SK-N-SH treated with all-trans-retinoic acid at 6 μM for 48 hours (cell line): ENCODE measurements around the gene ELOVL7.
"Not testable (repeated sequence)": the region's sequence is repeated elsewhere in the genome, so short reads cannot be mapped to it uniquely, and the experiment has no call there.

ENCODE experiments used
- ATAC-seq: fragments of 200-7000 bp; cut with Tn5 transposase; 3 replicates; pipeline ENCODE4 v1.9.1; 2020; ENCODE audit warnings: mild to moderate bottlenecking, moderate library complexity
- ARNTL ChIP-seq: fragments of 450-650 bp; formaldehyde crosslinking; IDR thresholded peaks from 2 replicates; pipeline ENCODE4 v1.5.0; 2020; ENCODE audit warnings: low read depth, mild to moderate bottlenecking, moderate library complexity, borderline replicate concordance
- ESRRG ChIP-seq: fragments of 250-450 bp; sonication (Bioruptor Pico); IDR thresholded peaks from 2 replicates; pipeline ENCODE4 v1.6.1; 2021; ENCODE audit warnings: mild to moderate bottlenecking
- GLIS3 ChIP-seq: fragments of 250-450 bp; sonication (Bioruptor Pico); IDR thresholded peaks from 2 replicates; pipeline ENCODE4 v1.5.0; 2020; ENCODE audit warnings: mild to moderate bottlenecking, moderate library complexity
- PATZ1 ChIP-seq: fragments of 250-450 bp; sonication (Bioruptor Pico); IDR thresholded peaks from 2 replicates; pipeline ENCODE4 v1.8.0; 2020; ENCODE audit warnings: mild to moderate bottlenecking, moderate library complexity, borderline replicate concordance
- PPARA ChIP-seq: fragments of 250-450 bp; sonication (Bioruptor Pico); IDR thresholded peaks from 2 replicates; pipeline ENCODE4 v1.5.0; 2020; ENCODE audit warnings: mild to moderate bottlenecking, borderline replicate concordance
- RARB ChIP-seq: fragments of 250-450 bp; sonication (Bioruptor Pico); IDR thresholded peaks from 2 replicates; pipeline ENCODE4 v1.8.0; 2021; ENCODE audit warnings: mild to moderate bottlenecking, moderate library complexity
- SNAI2 ChIP-seq: fragments of 250-450 bp; sonication (Bioruptor Pico); IDR thresholded peaks from 2 replicates; pipeline ENCODE4 v1.5.0; 2020; ENCODE audit warnings: mild to moderate bottlenecking, moderate library complexity
- TOX ChIP-seq: fragments of 250-450 bp; sonication (Bioruptor Pico); IDR thresholded peaks from 2 replicates; pipeline ENCODE4 v1.8.0; 2021; ENCODE audit warnings: mild to moderate bottlenecking, moderate library complexity, borderline replicate concordance
- TSHZ2 ChIP-seq: fragments of 250-450 bp; sonication (Bioruptor Pico); IDR thresholded peaks from 2 replicates; pipeline ENCODE4 v1.5.0; 2020; ENCODE audit warnings: mild to moderate bottlenecking, moderate library complexity
- ZFP3 ChIP-seq: fragments of 250-450 bp; sonication (Bioruptor Pico); IDR thresholded peaks from 2 replicates; pipeline ENCODE4 v1.5.0; 2020; ENCODE audit warnings: mild to moderate bottlenecking, moderate library complexity
- ZFP30 ChIP-seq: fragments of 450-650 bp; formaldehyde crosslinking; IDR thresholded peaks from 2 replicates; pipeline ENCODE4 v1.5.0; 2022; ENCODE audit warnings: mild to moderate bottlenecking, moderate library complexity
- ZNF70 ChIP-seq: fragments of 450-650 bp; formaldehyde crosslinking; IDR thresholded peaks from 2 replicates; pipeline ENCODE4 v1.5.0; 2020; ENCODE audit warnings: mild to moderate bottlenecking, moderate library complexity
- ZNF8 ChIP-seq: fragments of 450-650 bp; formaldehyde crosslinking; IDR thresholded peaks from 2 replicates; pipeline ENCODE4 v1.5.0; 2020; ENCODE audit warnings: mild to moderate bottlenecking, moderate library complexity
- TF ChIP-seq, protein P1 (sequence below): fragments of 250-450 bp; sonication (Bioruptor Pico); IDR thresholded peaks from 2 replicates; pipeline ENCODE4 v1.5.1; 2021; ENCODE audit warnings: mild to moderate bottlenecking, moderate library complexity
- TF ChIP-seq, protein P2 (sequence below): fragments of 250-450 bp; sonication (Bioruptor Pico); IDR thresholded peaks from 2 replicates; pipeline ENCODE4 v1.5.1; 2020; ENCODE audit warnings: low read depth, mild to moderate bottlenecking, moderate library complexity

ELOVL7 gene

DNA sequence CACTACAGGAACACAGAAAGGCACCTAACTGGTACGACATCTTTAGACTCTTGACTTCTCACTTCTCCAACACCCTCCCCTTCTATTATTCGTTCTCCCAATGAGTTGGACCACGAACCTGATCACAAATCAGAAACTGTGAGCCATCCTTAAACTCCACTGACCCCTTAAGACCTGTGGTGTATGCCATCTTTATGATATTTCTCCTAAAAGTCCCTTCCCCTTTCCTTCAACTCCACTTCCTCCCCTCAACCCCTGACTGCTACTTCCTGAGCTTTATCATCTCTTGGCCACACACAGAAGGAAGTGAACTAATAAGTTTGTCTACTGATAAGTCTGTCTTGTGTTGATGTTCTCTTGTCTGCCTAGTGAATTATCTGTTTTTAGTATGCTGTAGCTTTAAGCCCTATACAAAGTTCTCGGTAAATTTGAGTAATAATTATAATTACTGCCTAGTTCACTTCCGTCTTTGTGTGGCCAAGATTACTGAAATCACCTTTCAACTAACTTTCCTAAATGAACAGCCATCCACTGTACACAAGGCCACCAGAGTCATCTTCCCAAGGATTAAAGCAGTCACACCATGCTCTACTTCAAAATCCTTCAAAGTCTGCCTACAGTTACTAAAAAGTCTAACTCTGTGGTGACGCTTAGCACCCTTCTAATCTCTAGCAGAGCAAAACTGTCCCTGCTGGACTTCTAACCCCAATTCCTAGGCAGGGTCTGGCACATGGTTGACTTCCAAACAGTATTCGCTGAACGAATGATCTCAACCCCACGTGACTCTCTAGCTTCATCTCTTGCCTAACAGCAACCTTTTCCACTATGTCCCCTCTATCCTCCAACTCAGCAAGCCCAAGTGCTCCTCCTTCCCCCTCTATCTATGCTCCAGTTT is 23.2 kb downstream of the ELOVL7 start:
- TF ChIP-seq ZNF8 (CRISPR knock-in tag) (no peak), SNAI2 (no peak), TSHZ2 (CRISPR knock-in tag) (no peak), ZNF70 (CRISPR knock-in tag) (no peak), ARNTL (CRISPR knock-in tag) (no peak)
- TF ChIP-seq, protein P1, sequence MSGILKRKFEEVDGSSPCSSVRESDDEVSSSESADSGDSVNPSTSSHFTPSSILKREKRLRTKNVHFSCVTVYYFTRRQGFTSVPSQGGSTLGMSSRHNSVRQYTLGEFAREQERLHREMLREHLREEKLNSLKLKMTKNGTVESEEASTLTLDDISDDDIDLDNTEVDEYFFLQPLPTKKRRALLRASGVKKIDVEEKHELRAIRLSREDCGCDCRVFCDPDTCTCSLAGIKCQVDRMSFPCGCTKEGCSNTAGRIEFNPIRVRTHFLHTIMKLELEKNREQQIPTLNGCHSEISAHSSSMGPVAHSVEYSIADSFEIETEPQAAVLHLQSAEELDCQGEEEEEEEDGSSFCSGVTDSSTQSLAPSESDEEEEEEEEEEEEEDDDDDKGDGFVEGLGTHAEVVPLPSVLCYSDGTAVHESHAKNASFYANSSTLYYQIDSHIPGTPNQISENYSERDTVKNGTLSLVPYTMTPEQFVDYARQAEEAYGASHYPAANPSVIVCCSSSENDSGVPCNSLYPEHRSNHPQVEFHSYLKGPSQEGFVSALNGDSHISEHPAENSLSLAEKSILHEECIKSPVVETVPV (CRISPR knock-in tag) = no peak
- TF ChIP-seq, all 23 proteins: peak for 0
- ATAC-seq = no peak

- not testable (repeated sequence) for ATAC-seq
Observed at GRCh38 chr5:60816138-60816537, 27.9 kb downstream of the ELOVL7 start.

DNA sequence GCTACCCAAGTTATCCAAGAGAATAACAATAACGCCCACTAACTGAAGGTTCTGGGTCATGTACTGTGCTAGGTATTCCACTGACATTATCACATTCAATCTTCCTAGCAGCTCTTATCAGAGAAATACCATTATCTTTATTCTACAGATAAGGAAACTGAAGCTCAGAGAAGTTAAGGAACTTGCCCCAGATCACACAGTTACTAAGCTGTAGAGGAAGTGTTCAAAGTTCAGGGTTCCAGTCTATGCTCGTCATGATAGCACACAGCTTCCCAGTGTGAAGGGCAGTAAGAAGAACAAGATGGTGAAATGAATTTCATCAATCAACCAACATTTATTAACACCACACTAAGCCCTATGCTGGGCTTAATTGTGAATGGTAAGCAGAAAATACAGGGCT is 29.6 kb downstream of the ELOVL7 start:
- no peak for ATAC-seq
- no peak for TF ChIP-seq GLIS3 (CRISPR knock-in tag)
- no peak for TF ChIP-seq SNAI2
- no peak for TF ChIP-seq PPARA (CRISPR knock-in tag)
- TF ChIP-seq ZFP30 (CRISPR knock-in tag) = no peak
- TF ChIP-seq ZNF8 (CRISPR knock-in tag) = no peak
- no peak for TF ChIP-seq RARB (CRISPR knock-in tag)
- no peak for TF ChIP-seq TOX (CRISPR knock-in tag)
- TF ChIP-seq TSHZ2 (CRISPR knock-in tag) = no peak

GRCh38 chr5:60812426-60812825 is 31.6 kb downstream of the ELOVL7 start:
- no peak for ATAC-seq
- no peak for TF ChIP-seq ZFP30 (CRISPR knock-in tag)
- TF ChIP-seq, protein P2, sequence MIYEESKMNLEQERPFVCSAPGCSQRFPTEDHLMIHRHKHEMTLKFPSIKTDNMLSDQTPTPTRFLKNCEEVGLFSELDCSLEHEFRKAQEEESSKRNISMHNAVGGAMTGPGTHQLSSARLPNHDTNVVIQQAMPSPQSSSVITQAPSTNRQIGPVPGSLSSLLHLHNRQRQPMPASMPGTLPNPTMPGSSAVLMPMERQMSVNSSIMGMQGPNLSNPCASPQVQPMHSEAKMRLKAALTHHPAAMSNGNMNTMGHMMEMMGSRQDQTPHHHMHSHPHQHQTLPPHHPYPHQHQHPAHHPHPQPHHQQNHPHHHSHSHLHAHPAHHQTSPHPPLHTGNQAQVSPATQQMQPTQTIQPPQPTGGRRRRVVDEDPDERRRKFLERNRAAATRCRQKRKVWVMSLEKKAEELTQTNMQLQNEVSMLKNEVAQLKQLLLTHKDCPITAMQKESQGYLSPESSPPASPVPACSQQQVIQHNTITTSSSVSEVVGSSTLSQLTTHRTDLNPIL = no peak
- no peak for TF ChIP-seq ZNF70 (CRISPR knock-in tag)
- TF ChIP-seq ZFP3 (CRISPR knock-in tag) = no peak
- no peak for TF ChIP-seq ESRRG (CRISPR knock-in tag)
- TF ChIP-seq PATZ1 (CRISPR knock-in tag) = no peak
